ENCODE measurements around the gene KRTAP10-5.
"Not testable (repeated sequence)": the region's sequence is repeated elsewhere in the genome, so short reads cannot be mapped to it uniquely, and the experiment has no call there.

Gene KRTAP10-5

DNA sequence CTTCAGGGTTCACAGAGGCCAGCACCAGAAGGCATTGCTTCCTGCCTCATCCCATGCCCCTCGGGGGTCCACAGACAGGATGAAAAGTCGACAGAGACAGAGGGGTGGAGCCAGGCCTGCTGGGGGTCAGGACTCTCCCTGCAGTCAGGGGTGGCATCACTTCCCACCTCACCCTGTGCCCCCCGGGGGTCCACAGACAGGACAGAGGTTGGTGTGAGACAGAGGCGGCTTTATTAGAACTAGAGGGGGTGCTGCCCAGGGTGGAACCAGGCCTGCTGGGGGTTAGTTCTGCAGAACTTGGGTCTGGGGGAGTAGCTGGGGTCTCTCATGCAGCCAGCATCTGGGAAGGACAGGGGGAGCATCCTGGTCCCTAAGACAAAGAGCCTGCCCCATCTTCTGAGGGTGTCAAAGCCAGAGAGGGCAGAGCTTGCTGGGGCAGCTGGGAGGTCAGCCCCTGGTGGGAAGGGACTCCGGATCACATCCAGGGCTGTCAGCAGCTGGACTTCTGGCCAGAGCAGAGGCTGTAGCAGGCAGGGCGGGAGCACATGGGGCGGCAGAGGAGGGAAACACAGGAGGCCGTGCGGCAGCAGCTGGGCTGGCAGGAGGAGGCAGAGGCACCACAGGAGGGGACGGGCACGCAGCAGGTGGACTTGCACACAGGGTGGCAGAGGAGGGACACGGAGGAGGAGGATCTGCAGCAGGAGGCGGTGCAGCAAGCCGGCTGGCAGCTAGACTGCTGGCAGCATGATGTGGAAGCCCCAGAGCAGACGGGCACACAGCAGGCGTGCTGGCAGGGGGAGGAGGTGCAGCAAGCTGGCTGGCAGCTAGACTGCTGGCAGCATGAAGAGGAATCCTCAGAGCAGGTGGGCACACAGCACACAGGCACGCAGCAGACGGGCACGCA lies 10.7 kb upstream of the KRTAP10-5 start:
- not testable (repeated sequence) for DNase-seq (ENCODE audit: low spot score)

DNA sequence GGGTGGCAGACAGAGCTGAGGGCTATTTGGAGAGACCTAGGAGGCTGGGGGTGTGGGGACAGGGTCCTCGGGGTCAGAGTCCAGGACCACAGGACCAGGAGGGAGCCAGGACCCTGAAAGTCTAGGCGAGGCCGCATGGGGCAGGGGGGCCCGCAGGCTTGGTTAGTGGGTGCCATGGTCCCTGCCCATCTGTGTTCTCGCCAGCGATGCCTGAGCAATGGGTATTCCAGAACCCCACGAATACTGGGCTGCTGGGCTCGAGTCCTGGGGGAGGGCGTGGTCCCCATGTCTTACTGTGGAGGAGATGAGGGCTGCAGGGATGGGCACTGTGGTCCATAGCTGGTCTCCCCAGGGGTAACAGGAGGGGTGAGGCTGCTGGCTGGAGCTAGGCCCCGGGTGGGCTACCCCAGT lies 9.9 kb upstream of the KRTAP10-5 start:
- DNase-seq (ENCODE audit: low spot score) = no peak

DNA sequence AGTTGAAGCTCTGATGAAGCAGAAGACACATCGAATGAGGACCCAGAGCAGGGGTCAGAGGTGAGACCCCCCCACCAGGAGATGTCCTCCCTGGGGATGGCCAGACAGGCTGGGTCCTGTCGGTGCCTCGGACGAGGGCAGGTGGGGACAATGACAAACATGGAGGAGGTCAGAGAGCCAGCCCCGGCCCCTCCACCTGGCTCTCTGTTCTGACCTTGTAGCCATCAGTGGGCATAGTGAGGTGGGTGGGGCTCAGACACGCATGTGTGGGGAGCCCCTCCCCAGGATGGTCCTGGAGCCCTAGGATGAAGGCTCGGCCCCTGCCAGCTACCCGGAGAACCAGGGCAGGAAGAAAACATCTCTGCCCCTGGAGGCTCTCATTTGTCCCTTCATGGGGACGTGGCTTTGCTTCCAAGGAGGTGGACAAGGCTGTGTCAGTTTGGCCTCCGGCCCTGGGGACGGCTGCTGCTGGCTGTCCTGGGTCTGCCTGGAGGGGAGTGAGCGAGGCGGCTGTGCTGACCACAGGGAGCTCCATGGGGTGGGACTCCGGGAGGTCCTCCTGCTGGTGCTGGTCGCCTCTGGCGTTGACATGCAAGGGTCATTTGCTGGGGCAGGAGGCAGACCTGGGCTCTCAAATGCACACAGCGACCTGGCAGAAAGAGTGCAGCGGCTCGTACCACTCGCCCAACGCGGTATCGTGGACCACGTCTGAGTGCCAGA lies 9.3 kb upstream of the KRTAP10-5 start:
- no peak for DNase-seq (ENCODE audit: low spot score)

DNA sequence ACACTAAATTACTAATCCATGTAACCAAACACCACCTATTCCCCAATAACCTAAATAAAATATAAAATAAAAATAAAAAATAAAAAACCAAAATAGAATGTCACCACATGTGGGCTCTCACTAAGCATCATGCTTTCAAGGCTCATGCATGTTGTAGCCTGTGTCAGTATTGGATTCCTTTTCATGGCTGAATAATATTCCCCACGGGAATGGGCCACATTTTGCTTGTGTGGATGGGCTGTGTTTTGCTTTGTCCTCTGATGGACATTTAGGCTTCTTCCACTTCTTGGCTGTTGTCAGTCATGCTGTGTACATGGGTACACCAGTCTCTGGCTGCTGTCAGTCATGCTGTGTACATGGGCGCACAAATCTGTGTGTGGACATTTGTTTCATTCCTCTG lies 8.7 kb upstream of the KRTAP10-5 start:
- DNase-seq (ENCODE audit: low spot score) = no peak

DNA sequence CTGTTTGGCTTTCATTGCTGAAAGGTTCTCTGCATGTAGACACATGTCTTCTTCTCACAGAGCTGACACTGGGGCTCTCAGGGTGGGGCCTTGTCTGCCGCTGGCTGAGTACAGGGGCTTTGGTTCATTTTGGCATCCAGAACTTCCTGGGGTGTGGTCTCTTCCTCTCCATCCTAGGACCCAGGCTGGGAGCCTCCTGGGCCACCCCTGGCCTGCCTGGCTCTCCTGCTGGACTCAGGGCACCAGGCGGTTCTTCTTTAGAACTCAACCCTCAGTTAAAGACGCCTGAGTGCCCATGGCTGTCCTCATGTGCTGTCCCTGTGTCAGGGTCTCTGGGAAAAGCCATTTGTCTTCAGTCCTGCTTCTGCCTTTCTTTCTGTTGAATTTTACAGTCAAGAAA lies 5.5 kb upstream of the KRTAP10-5 start:
- no peak for DNase-seq (ENCODE audit: low spot score)

DNA sequence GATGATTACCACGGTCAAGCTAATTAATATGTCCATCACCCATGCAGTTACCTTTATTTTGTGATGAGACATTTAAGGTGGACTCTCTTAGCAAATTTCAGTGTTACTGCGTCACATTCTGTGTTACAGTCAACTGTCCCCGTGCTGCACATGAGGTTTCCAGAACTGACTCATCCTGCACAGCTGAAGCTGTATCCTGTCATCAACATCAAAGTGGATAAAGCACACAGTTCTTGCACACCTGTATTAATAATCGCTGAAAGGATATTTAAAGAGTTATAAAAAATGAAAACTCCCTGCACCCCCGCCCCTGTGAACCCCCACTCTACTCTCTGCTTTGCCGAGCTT lies 3.4 kb upstream of the KRTAP10-5 start:
- DNase-seq (ENCODE audit: low spot score) = no peak

DNA sequence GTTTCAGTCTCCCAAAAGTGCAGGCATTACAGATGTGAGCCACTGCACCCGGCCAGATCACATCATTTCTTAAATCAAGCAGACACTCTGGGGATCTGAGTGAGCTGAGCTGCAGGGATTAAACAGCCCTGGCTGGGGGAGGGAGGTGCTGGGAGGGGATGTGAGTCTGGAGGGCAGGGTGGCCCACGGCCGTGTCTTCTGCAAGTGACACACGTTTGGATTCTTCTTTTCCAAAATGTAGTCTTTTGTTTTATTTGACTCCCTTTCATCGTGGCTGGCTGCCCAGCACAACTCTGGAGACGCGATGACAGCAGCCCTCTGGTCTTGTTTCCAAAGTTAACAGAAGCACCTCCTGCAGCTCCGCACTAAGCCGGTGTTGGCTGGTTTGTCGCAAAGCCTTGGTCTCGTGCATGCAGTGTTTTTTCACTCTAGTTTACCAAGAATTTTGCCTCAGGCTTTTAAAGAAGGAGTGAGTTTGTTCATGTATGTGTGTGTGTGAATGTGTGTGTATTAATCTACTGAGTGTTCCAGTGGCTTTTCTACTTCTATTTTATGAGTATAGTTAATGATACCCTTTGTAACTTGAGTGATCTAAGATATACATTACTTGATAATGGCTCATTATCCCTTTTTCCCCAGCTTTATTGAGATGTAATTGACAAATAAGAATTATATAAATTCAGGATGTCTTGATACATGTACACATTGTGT lies 2.8 kb upstream of the KRTAP10-5 start:
- no peak for DNase-seq (ENCODE audit: low spot score)

DNA sequence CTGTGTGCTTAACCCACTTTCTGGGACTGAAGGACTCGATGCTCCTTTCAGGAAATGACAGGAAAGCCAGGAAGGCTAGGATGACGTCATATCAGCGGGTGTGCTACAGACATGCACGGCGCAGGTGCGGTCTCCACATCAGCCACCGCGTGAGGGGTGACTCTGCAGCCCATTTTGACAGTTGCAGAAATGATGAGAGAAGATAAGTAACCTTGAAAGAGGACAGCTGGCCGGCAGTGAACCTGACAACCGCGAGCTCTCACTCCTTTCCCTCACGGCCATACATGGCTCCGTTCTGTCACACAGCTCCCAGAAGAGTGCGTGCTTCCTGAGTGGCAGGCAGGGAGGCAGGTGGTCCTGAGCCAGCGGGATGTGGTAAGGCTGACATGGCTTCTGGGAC lies 1.7 kb upstream of the KRTAP10-5 start:
- no peak for DNase-seq (ENCODE audit: low spot score)

DNA sequence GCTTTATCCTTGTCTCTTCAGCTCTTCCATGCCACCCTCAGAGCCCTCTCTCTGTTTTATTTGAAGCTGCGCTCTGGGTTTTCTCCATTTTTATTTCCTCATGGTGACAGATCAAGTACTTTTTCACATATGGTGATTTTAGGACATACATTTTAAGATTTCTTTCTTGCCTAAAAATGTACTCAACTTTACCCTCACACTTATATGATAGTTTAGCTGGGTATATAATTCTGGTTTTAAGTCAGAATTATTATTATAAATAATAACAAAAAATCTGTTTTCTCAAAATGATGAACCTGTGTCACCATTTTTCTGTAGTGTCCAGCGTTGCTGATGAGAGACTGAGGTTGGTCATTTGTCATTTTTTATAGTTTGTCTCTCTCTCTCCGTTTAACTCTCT lies 754 bp upstream of the KRTAP10-5 start:
- DNase-seq (ENCODE audit: low spot score) = no peak

DNA sequence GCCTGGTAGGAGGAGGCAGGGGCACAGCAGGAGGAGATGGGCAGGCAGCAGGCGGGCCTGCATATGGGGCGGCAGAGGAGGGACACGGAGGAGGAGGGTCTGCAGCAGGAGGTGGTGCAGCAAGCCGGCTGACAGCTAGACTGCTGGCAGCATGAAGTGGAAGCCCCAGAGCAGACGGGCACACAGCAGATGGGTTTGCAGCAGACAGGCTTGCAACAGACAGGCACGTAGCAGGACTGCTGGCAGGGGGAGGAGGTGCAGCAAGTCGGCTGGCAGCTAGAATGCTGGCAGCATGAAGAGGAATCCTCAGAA lies 615 bp downstream of the KRTAP10-5 start:
- DNase-seq (ENCODE audit: low spot score) = no peak

DNA sequence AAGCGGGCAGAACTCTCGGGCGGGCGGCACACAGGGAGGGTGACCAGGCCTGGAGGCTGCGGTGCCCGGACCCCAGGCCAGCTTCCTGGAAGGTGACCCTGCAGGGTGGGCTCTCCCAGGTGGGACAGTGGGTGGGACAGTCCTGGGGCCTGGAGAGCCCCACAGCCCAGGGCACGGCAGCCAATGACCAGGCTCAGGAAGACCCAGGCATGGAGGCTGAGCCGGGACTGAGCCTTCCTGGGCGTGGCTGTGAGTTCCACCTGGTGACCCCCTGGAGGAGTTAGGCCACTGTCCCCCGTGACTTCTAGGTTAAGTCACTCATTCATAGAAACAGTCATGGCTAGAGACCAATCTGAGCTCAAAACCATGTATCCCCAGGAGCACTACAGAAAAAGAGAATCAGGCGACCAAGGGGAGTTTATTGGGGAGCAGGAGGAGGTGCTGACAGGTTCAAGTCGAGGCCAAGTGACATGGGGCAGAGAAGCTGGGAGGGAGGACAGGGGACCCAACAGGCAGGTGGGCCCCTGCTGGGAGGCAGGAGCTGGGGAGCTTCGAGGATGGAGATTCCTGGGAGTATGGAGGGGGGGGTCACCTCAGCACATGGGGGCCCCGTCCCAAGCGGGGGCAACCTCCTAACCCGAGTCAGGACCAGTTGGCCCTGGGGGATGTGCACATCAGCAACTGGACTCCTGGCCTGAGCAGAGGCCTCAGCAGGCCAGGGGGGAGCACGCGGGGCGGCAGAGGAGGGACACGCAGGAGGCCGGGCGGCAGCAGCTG lies 1.2 kb downstream of the KRTAP10-5 start:
- no peak for DNase-seq (ENCODE audit: low spot score)

DNA sequence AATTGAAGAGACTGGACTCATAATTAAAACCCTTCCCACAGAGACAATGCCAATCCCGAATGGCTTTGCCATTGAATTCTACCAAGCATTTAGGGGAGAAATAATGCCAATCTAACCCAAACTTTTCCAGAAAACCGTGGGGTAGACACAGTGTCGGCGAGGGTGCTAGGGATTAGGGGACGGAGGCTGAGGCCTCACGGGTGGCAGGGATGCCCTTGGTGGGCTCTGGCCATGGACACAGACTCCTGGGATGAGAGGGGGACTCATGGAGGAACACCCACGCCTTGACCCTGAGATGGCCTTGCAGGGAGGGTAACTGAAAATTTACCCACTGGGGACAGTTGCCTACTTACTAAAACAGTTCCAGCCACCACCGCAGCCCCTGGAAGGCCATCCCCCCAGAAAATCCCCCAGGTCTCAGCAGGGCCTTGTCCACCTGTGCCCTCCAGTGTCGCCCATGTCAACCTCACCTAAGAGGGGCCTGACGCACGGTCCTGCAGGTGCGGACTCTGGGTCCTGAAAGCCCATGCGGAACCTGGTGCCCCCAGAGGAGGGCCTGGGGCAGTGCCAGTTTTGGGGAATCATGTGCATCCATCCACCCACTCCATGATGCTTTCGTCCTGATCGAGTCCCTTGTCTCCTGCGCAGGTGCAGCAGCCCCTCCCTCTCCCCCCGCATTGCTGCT lies 1.9 kb downstream of the KRTAP10-5 start:
- no peak for DNase-seq (ENCODE audit: low spot score)

DNA sequence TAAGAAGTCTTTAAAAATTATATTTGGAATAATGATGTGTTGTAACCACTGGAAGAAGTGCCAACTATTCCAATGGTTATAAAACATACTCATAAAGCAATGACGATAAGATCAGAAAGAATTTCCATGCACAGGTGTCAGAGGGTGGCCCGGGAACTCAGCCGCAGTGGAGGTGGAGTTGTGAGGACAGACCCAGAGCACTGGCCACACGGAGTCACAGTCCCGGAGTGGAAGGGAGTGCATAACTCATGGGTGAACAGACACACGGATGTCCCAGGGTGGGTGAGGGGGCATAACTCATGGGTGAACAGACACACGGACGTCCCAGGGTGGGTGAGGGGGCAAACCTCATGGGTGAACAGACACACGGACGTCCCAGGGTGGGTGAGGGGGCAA lies 4.4 kb downstream of the KRTAP10-5 start:
- DNase-seq (ENCODE audit: low spot score) = no peak

DNA sequence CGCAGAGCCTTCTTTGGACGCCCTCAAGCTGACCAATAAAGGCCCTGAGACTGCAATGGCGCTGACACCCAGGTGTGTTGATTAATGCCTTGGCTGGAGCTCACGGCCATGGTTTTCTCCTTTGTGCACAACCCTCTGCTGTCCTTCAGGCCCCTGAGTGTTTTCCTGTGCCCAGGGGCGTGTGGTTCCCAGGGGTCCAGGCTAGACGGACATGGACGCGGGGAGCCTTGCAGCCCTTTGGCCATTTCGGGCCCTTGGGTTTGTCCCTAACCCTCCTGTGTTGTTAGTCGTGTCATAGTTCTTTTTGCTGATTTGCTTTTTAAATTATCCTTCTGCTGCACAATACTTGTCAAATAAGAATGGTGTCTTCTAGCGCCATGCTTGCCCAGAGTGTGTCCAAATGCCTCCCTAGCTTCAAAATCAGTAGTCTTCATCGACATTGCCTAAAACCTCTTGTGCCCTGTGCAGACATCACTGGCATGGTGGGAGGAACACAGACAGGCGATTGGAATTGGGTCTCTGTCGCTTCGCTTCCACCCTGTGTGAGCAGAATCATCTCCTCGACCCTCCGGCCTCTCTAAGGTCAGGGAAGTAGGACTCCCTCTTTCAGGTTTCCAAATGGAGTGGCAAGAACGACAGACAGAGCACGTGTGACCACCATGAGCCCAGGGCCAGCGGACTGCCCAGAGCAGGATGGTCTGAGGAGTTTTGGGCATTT lies 4.9 kb downstream of the KRTAP10-5 start:
- DNase-seq (ENCODE audit: low spot score) = no peak

DNA sequence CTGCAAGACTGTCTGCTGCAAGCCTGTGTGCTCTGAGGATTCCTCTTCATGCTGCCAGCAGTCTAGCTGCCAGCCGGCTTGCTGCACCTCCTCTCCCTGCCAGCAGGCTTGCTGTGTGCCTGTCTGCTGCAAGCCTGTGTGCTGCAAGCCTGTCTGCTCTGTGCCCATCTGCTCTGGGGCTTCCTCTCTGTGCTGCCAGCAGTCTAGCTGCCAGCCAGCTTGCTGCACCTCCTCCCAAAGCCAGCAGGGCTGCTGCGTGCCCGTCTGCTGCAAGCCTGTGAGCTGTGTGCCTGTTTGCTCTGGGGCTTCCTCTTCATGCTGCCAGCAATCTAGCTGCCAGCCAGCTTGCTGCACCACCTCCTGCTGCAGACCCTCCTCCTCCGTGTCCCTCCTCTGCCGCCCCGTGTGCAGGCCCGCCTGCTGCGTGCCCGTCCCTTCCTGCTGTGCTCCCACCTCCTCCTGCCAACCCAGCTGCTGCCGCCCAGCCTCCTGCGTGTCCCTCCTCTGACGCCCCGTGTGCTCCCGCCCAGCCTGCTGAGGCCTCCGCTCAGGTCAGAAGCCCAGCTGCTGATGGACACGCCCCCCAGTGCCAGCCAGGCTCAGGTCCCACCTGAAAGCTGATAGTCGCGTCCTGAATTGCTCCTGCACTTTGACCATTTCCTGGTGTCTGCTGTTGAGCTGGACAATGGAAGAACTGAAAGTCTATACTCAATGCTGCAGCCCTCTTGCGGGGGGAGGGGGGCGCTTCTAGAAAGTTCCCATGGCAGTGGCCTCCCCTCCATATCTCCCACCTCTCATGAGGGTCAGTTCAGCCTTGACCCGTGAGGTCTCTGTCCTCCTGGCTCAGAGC lies 5.7 kb downstream of the KRTAP10-5 start:
- no peak for DNase-seq (ENCODE audit: low spot score)

DNA sequence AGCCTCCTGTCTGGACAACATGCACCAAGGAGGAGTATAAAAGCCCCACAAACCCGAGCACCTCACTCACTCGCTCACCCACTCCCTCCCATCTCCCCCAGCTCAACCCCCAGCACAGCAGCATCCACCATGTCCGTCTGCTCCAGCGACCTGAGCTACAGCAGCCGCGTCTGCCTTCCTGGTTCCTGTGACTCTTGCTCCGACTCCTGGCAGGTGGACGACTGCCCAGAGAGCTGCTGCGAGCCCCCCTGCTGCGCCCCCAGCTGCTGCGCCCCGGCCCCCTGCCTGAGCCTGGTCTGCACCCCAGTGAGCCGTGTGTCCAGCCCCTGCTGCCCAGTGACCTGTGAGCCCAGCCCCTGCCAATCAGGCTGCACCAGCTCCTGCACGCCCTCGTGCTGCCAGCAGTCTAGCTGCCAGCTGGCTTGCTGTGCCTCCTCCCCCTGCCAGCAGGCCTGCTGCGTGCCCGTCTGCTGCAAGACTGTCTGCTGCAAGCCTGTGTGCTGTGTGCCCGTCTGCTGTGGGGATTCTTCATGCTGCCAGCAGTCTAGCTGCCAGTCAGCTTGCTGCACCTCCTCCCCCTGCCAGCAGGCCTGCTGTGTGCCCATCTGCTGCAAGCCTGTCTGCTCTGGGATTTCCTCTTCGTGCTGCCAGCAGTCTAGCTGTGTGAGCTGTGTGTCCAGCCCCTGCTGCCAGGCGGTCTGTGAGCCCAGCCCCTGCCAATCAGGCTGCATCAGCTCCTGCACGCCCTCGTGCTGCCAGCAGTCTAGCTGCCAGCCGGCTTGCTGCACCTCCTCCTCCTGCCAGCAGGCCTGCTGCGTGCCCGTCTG lies 6.6 kb downstream of the KRTAP10-5 start, which contains the start of gene KRTAP10-4:
Gene KRTAP10-4, plus strand, starts transcription at position 100 of the 827 bp plus-strand sequence. Its CDS starts 30 bp downstream, at position 130.
- not testable (repeated sequence) for DNase-seq (ENCODE audit: low spot score)

DNA sequence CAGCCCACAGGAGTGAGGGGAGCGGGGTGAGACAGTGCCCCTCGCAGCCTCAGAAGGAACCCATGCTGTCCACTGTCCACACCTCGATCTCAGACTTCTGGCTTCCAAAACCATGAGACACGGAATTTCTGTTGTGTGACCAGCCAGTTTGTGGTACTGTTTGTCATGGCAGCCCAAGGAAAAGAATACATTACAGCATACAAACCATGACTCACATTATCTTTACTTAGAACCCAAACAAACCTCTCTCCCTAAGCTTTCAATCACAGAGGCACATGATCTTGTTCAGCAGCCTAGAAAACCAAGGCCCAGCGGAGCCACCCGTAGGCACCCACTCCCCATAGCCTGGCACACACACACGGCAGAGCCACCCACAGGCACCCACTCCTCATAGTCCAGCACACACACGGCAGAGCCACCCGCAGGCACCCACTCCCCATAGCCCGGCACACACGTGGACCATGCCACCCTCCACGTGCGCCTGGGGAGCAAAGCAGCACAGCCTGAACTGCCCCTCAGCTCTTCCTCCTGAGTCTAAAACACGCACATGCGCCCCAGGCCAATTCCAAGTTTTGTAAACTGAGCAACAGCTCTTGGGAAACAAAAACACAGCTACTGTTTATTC lies 7.3 kb downstream of the KRTAP10-5 start:
- no peak for DNase-seq (ENCODE audit: low spot score)

Measured in hematopoietic multipotent progenitor cell treated with erythropoietin and hydrocortisone succinate and interleukin-3 and kit ligand, for 15 days (in vitro differentiated cells).